Stimulated activated CD4-positive, alpha-beta T cell treated with anti-CD3 and anti-CD28 coated beads, Interleukin-1b, Interleukin-23, amount 100 ng/mL, for 1 hour (primary cell): ENCODE data around the gene PSRC1.
A peak's percentile ranks its signal among the peaks of the same experiment; 100 is the strongest.
"Not testable (repeated sequence)": the region's sequence is repeated elsewhere in the genome, so short reads cannot be mapped to it uniquely, and the experiment has no call there.

Experiments used
- DNase-seq, 2 donors: peaks; one replicate each; pipeline ENCODE4 v3.0.0-alpha.2; 2020; ENCODE audit warnings: low read depth in 2 of 2

PSRC1 gene

DNA sequence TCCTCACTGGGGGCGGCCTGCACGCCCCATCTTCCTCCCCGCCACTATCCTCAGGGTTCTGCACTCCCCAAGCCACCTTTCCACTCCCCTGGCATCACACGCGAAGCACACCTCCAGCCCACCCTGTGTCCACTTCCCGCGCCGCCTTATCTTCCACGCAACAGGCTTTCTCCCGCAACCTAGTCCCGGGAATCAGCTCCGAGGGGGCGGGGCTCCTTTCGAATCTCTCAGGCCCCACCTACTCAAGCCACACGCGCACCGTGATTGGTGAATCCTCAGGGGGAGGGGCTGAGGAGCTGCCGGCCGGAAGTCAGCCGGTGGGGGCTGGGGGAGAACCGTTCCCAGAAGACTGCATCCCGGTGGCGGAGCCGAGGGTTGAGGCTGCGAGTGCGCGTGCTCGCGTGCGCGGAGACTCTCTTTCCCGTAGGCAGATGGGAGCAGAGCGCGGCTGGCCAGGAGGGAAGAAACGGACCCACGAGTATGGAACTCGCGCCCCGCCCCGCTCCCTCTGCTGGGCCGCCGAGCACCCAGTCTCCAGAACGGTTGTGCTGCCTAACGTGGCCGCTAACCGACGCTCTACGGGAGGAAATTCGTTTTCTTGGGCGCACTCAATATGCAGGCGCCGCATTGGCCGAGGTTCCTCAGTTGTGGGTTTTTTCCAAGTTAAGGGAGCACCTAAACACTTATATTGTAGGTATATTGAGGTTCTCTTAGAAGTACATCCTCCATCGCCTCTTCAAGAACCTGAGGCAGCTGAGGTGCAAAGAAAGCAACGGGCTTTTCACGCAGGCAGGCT is at the start of gene PSRC1:
Gene PSRC1, minus strand, starts transcription at position 194 of the 796 bp plus-strand sequence.
- peak; percentile 68 to 78 for DNase-seq

DNA sequence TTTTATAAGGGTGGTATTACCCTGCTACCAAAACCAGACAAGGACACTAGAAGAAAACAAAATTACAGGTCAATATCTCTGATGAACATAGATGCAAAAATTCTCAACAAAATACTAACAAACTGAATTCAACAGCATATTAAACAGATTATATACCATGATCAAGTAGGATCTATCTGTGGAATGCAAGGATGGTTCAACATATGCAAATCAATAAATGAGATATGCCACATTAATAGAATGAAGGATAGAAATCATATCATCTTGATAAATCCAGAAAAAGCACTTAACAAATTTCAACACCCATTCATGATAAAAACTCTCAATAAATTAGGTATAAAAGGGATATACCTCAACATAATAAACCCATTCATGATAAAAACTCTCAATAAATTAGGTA is 48.2 kb upstream of the PSRC1 start:
- no peak for DNase-seq

- DNase-seq, result no peak
Measured at GRCh38 chr1:109327285-109327684, 44.3 kb upstream of the PSRC1 start.

DNA sequence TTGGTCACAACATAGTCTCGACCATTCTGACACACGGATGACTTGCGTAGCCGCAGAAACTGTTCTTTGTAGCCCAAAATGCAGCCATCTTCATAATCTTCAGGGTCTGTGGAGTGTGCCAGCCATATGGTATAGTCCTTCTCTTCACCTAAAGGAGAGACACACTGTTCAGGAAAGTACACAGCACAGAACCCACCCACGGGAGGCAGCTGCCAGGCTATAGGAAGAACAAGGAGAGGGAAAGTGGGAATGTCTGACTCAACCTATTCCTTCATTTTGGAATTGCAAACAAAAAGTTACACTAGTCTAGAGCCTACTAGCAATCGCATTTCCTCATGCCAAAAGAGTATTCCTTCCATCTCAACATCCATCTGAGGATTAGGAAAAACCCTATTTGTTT is 40.0 kb upstream of the PSRC1 start:
- no peak for DNase-seq

DNA sequence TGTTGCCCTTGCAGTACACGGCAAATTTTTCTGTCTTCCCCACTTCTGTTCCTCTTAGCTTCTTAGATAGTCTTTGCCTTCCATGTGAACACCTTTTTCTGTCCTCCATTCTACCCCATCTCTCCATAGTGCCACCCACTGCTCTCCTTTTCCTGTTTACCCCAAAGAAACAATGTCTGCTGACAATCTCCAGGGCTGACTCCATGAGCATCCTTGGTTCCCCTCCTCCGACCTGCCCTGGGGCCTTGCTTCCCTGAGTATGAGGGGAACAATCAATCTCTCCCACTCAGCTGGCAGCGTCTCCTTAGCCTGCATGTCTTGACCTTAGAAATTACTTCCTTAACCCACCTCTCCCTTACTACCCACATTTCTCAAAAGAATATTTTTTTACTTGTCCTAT is 36.2 kb upstream of the PSRC1 start:
- no peak for DNase-seq

GRCh38 chr1:109316506-109316905 is 33.6 kb upstream of the PSRC1 start:
- no peak for DNase-seq

DNA sequence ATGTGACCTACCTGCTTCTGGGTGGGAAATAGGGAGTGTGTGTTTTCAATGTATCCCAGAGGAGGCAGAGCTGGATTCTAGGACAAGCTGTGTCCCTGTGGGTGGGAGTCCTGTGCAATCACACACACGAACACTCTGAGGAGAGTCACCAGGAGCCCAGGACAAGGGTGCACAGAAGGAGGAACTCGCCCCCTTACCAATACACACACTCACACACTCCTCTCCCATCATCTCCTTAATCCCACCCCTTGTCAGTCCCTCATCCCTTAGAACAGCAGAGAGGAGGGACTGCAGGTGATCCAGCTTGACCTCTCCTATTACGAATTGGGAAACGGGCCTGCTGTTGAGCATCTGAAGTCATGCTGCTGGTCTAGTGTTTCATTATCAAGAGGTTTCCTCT is 32.3 kb upstream of the PSRC1 start:
- no peak for DNase-seq

DNA sequence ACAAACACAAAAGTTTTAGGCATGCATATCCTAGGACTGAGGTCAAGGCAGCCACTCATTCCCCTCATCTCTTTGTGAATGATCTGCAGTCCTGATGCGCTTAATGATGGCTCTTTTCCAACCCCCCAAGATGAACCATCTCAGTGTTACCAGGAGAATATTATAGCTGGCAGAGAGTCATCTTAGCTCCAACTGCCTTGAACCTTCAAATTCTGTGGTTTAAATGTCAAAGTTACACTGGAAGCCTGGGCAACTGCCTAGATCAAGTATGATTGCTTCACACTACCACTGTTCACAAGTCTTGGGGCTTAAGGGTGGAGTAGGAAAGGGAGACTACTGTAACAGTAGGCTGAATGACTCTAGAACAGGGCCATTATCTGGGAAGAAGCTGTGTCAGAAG is 31.9 kb upstream of the PSRC1 start:
- DNase-seq, result no peak

DNA sequence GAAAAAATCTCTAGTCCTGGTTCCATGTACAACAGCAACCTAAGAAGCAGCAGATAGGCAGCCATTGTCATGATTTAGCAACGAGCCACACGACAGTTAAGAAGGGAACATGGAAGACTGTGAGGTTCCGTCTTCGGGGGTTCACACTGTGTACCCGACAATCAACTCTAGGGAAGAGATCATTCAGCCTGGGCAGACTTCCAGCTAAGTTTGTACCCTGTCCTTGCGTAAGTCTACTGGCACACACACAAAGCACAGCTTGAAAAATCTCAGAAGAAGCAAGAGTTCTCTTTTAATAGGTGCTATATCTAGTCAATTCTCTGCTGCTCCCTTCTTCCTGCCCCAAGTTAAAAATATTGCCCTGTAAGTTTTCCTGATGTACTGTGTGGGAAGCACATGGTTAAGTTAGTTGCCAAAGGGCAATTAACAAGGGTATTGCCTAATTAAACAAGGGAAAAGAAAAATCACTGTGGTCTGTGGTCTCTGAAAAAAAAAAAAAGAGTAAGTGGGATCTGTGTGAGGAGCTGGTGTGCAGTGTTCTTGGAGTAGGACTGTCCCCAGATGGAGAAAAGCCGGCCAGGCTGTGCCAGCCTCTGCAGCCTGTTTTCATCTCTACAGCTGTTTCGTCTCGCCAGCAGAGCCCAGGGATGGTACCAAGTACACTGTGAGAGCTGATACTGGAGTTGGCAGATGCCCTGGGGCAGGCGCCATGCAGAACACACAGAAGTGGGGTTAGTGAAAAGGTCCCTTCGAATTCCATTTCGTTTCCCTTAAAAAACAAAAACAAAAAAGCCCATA is 30.2 kb upstream of the PSRC1 start:
- no peak for DNase-seq

- no peak for DNase-seq
Measured at GRCh38 chr1:109312246-109312645, 29.3 kb upstream of the PSRC1 start.

GRCh38 chr1:109309347-109309746 is 26.4 kb upstream of the PSRC1 start:
- no peak for DNase-seq

DNA sequence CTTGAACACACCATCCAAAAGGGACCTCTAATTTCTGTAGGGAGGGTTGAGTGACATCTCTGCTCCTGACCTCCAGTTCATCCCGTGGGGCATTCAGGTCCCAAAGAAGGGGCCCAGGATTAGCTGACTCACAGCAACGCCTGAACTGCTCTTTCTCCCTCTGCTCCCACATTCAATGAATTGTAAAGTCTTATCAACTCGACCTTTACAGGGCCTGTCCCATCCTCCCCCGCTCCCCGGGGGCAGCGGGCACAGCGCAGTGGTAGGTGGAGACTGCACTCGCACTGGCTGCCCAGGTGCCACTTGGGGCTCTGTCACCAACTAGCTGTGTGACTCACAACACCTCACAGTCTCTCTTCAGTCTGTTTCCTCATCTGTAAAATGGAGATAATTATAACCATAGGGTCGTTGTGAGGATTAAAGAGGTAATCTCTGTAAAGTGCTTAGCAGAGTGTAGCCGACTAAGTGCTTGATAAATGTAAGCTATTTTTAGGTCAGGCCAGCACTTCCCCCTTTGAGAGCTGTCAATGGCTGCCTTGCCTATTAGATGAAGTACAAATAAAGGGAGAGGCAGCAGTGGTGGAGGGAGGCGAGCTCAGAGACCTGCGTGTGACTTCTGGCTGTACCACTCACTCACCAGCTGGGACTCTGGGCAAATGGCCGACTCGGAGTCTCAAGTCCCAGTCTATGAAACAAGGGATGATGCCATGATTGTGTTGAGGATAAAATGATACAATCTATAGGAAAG is 24.5 kb upstream of the PSRC1 start:
- no peak for DNase-seq

DNA sequence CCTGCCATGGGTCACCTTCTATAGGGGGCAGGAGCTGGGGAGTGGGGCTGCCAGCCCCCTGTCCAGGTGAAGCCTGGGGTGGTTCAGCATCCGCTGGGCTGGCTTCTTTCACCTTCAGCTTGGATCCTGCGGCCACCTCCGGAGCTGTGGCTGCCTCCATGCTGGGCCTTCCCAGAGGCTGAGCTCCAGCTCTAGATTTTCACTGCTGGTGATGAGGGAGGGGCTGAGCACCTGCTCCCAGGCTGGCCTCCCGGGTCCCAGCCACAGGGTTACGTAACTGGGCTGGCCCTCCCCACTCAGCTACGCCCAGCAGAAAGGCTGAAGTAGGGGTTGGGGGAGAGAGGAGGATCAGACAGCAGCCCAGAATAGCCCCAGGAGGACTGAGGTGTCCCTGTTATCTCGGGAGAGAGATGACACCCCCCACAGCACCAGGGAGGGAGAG is 23.9 kb upstream of the PSRC1 start, which contains the start of gene MYBPHL:
Gene MYBPHL, minus strand, starts transcription at position 180 of the 442 bp plus-strand sequence. Its CDS starts 20 bp downstream, at position 160.
- no peak for DNase-seq

DNA sequence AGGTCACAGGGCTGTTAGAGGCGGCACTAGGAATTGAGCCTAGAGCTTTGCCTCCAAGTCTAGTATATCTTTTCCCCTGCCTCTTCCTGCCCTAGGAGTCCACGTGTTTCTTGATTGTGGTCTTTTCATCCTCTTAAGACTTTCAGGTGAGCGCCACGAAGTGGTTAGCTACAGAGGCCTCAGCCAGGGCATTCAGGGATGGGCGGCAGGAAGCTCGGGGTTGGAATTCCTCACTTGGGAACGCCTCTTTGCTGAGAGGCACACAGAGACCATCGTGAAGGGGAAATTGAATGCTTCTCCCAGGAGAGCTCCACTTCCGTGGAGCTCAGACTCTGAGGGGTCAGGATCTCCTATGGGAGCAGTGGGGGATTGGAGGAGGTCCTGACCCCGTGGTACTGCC is 23.0 kb upstream of the PSRC1 start:
- not testable (repeated sequence) for DNase-seq

DNA sequence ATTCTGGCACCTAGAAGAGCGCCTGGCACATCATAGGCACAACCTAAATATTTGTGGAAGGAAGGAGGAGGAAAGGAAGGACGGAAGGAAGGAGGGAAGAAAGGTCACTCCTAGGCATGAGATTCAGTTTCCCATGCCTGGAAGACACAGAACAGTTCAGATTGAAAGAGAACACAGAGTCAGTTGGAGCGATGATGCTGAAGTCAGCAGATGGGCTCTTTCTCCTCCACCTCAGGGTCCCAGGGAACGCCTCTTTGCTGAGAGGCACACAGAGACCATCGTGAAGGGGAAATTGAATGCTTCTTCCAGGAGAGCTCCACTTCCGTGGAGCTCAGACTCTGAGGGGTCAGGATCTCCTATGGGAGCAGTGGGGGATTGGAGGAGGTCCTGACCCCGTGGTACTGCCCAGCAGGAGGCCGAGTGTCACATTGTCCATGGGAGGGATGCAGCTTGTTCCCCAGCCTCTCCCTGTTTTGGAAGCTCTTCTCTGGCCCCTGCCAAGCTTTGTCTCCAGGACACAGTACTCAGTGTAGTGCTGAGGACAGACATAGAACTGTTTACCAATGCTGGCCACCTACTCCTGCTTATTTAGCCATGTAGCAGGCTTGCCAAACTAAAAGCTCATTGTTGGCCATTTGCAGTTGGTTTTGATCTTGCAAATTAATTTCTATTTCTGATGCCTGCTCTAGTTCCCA is 21.4 kb upstream of the PSRC1 start:
- DNase-seq, result no peak

DNA sequence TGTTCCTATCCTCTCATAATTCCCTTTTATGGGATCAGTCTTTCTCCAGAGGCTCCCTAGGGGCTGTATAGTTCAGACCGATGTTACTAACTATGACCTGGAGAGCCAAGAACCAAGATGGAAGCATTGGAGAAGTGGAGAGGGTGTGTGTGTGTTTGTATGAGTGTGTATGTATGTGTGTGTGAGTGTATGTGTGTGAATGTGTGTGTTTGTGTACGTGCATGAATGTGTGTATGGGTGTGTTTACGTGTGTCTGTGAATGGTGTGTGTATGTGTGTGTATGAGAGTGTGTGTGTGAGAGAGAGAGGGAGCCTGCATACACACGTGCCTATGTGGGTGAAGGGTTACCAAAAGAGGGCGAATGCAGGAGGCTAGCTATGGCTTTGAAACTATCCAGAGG is 18.9 kb upstream of the PSRC1 start:
- no peak for DNase-seq

DNA sequence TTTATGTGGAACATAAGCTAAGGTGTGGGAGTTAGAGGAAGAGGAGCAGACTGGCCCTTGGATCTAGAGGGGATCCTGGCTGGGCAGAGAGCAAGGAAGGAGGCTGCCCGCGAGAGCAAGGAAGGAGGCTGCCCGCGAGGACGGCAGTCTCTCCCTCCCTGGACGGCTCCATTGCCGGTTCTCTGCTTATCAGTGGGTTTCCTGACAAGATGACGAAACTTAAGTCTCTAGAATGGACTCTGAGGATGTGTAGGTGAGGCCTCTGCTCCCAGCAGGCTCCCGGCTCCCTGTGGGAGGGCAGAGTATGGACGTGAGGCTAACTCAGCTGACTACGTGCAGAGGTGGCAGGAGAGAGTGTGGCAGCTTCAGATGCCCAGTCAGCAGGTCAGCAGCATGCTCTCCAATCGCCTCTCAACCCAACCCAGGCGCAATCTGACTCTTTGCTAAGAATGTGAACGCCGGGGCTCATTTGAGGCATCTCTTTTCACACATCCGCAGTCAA is 17.8 kb upstream of the PSRC1 start:
- DNase-seq, result no peak

GRCh38 chr1:109299558-109300343 is 16.8 kb upstream of the PSRC1 start:
- DNase-seq, result no peak

GRCh38 chr1:109298666-109299557 is 16.0 kb upstream of the PSRC1 start:
- no peak for DNase-seq

DNA sequence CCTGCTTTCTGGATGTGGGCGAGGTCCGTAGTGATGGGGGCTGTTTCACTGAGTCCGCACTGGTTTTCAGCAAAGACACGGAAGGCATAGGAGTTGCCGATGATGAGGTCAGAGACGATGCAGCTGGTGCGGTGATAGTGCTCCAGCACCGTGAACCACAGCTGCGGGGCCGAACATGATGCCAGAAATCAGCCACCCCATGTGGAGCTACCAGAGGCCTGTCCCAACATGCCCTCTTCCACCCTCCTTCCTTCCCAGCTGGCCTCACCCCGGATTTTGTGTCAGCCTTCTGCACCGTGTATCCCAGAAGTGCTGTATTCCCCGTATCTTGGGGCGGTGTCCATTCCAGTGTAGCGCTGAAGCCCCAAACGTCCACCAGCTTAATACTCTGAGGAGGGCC is 13.8 kb upstream of the PSRC1 start:
- no peak for DNase-seq
